Measurements from ENCODE around the gene PHKA1.

DNA sequence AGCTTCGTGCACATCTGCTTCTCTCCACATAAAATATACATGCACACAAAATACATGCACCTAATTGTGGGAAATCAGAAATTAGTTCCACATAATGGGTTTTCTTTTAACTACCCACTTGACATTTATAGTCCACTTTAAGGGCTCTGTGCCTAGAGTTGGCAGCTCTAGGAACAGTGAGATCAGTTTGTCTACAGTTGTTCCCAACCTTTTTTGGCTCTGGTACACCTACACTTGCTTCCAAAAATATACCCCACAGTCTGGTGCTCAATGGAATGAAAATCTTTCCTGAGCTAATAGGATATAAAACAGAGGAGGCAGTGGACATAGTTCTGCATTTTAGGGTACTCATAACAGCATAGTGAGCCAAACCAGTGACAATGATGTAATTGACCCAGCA, 177.6 kb downstream of the PHKA1 start:
- TF ChIP-seq POLR2A (IDR thresholded peaks at IDR 0.05) (no peak), POLR2AphosphoS5 (IDR thresholded peaks at IDR 0.05) (no peak), EP300 (IDR thresholded peaks at IDR 0.05; ENCODE audit: low read depth) (no peak)
- TF ChIP-seq, protein P1, sequence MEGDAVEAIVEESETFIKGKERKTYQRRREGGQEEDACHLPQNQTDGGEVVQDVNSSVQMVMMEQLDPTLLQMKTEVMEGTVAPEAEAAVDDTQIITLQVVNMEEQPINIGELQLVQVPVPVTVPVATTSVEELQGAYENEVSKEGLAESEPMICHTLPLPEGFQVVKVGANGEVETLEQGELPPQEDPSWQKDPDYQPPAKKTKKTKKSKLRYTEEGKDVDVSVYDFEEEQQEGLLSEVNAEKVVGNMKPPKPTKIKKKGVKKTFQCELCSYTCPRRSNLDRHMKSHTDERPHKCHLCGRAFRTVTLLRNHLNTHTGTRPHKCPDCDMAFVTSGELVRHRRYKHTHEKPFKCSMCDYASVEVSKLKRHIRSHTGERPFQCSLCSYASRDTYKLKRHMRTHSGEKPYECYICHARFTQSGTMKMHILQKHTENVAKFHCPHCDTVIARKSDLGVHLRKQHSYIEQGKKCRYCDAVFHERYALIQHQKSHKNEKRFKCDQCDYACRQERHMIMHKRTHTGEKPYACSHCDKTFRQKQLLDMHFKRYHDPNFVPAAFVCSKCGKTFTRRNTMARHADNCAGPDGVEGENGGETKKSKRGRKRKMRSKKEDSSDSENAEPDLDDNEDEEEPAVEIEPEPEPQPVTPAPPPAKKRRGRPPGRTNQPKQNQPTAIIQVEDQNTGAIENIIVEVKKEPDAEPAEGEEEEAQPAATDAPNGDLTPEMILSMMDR (IDR thresholded peaks at IDR 0.05), result no peak
